SJSA1 (cell line): ENCODE measurements around the gene MEPE. TPM values are rescaled to one million over a fixed set of nuclear protein-coding genes. Genes with fewer than 3 reads are reported as not detected.
"Not testable (repeated sequence)": the region's sequence is repeated elsewhere in the genome, so short reads cannot be mapped to it uniquely, and the experiment has no call there.

Experiments used
- DNase-seq, 2 experiments: peaks; one replicate each; pipeline ENCODE4 v3.0.0-alpha.2; 2015 to 2020; ENCODE audit warnings: low spot score in 2 of 2, low read depth in 1 of 2
- H3K27ac ChIP-seq: fragments of 250-450 bp; sonication (Bioruptor Pico); 2 replicates; pipeline ENCODE4 v1.5.1; 2020; ENCODE audit warnings: mild to moderate bottlenecking, moderate library complexity
- H3K27me3 ChIP-seq: fragments of 250-450 bp; sonication (Bioruptor Pico); replicated peaks from 2 replicates; pipeline ENCODE4 v1.5.1; 2020; ENCODE audit warnings: mild to moderate bottlenecking, moderate library complexity
- H3K36me3 ChIP-seq: fragments of 250-450 bp; sonication (Bioruptor Pico); 2 replicates; pipeline ENCODE4 v1.5.1; 2020; ENCODE audit warnings: mild to moderate bottlenecking
- H3K4me1 ChIP-seq: fragments of 250-450 bp; sonication (Bioruptor Pico); replicated peaks from 2 replicates; pipeline ENCODE4 v1.6.1; 2021; ENCODE audit warnings: mild to moderate bottlenecking
- H3K4me3 ChIP-seq: fragments of 250-450 bp; sonication (Bioruptor Pico); 2 replicates; pipeline ENCODE4 v1.5.1; 2020; ENCODE audit warnings: mild to moderate bottlenecking
- H3K9me3 ChIP-seq: fragments of 250-450 bp; sonication (Bioruptor Pico); replicated peaks from 2 replicates; pipeline ENCODE4 v1.5.1; 2020; ENCODE audit warnings: mild to moderate bottlenecking
- total RNA-seq: library from RNA; depleted of rRNA; stranded (reverse); fragments of >200 nt; shearing (Covaris generic); gene quantifications from 2 replicates; pipeline ENCODE4 v1.2.3, GENCODE V29; 2014; rRNA removed

Gene MEPE
- total RNA-seq, 1 experiment from 2014 or later = 0.24 TPM

GRCh38 chr4:87880106-87880505 lies 47.3 kb downstream of the MEPE start:
- no peak for DNase-seq
- H3K9me3 ChIP-seq = no peaks in the 10 kb centered on the region
- 0 out of 2 replicates have a peak, but pooled peaks cover 4% of the 10 kb centered on the region for H3K4me1 ChIP-seq
- H3K4me3 ChIP-seq = no peak overlapping the region
- H3K27ac ChIP-seq = no peak overlapping the region
- H3K36me3 ChIP-seq = no peaks in the 10 kb centered on the region
- H3K27me3 ChIP-seq = no peaks in the 10 kb centered on the region

GRCh38 chr4:87881115-87881514 lies 48.3 kb downstream of the MEPE start:
- Histone ChIP-seq H3K9me3 (no peaks in the 10 kb centered on the region), H3K27ac (no peak overlapping the region), H3K27me3 (no peaks in the 10 kb centered on the region), H3K4me1 (0 out of 2 replicates have a peak, but pooled peaks cover 4% of the 10 kb centered on the region), H3K36me3 (no peaks in the 10 kb centered on the region), H3K4me3 (no peak overlapping the region)
- DNase-seq = no peak

DNA sequence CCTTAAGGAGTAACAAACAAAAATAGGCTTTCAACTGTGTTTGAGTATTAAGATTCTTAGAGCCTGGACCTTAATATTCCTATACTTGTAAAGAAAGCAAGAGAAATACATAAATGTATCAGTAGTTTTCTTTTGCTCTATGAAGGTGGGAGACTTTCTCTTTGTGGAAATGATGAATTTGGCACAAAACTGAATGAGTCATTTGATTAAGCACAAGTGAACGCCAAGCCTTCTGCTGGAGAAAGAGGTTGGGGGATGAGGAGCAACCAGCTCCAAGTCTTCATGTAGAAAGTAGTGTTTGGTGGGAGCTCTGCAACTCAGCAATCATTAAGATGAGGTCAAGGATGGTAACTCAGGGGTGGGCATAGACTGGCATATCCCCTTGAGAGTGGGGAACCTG lies 49.6 kb downstream of the MEPE start:
- DNase-seq = no peak
- H3K4me1 ChIP-seq = 0 out of 2 replicates have a peak, but pooled peaks cover 4% of the 10 kb centered on the region
- no peaks in the 10 kb centered on the region for H3K27me3 ChIP-seq
- no peak overlapping the region for H3K4me3 ChIP-seq
- no peaks in the 10 kb centered on the region for H3K9me3 ChIP-seq
- no peaks in the 10 kb centered on the region for H3K36me3 ChIP-seq
- no peak overlapping the region for H3K27ac ChIP-seq

DNA sequence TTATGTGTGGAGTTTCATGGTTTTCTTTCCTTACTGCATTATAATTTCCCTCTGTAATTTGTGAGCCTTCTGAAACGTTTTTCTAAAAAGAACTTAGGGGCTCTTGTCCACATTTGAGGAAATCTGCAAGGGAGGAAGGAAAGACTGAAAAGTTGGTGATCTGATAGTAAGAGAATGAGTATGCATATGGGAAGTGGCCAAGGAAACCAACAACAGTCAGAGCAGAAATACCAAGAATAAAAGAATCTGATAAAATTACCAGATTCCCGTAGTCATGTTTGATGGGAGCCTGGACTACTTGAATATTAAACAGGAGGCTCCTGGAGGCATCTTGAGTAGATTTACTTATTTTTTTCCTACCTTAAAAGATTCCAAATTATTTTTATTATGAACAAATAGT lies 50.1 kb downstream of the MEPE start:
- H3K9me3 ChIP-seq = no peaks in the 10 kb centered on the region
- DNase-seq = no peak

GRCh38 chr4:87884976-87885549 lies 52.3 kb downstream of the MEPE start:
- DNase-seq = no peak
- Histone ChIP-seq H3K36me3 (no peaks in the 10 kb centered on the region), H3K9me3 (no peaks in the 10 kb centered on the region), H3K27me3 (no peaks in the 10 kb centered on the region), H3K4me3 (no peak overlapping the region), H3K27ac (no peak overlapping the region), H3K4me1 (0 out of 2 replicates have a peak, but pooled peaks cover 4% of the 10 kb centered on the region)

More for the DNA sequence above, 50.1 kb downstream of the MEPE start:
- Histone ChIP-seq H3K4me1 (0 out of 2 replicates have a peak, but pooled peaks cover 4% of the 10 kb centered on the region), H3K27me3 (no peaks in the 10 kb centered on the region), H3K27ac (no peak overlapping the region), H3K36me3 (no peaks in the 10 kb centered on the region), H3K4me3 (no peak overlapping the region)

GRCh38 chr4:87886083-87886482 lies 53.3 kb downstream of the MEPE start:
- DNase-seq = no peak
- H3K4me3 ChIP-seq = no peak overlapping the region
- no peaks in the 10 kb centered on the region for H3K36me3 ChIP-seq
- H3K27me3 ChIP-seq = no peaks in the 10 kb centered on the region
- H3K4me1 ChIP-seq = 0 out of 2 replicates have a peak, but pooled peaks cover 4% of the 10 kb centered on the region
- H3K9me3 ChIP-seq = no peaks in the 10 kb centered on the region; the same call in 1 of the 2 replicates
- H3K27ac ChIP-seq = no peak overlapping the region

- H3K27ac ChIP-seq, H3K9me3 ChIP-seq, H3K27me3 ChIP-seq, H3K4me1 ChIP-seq, H3K4me3 ChIP-seq, H3K36me3 ChIP-seq, DNase-seq: not testable (repeated sequence)
These were observed 58.0 kb downstream of the MEPE start for GRCh38 chr4:87890753-87891152.

DNA sequence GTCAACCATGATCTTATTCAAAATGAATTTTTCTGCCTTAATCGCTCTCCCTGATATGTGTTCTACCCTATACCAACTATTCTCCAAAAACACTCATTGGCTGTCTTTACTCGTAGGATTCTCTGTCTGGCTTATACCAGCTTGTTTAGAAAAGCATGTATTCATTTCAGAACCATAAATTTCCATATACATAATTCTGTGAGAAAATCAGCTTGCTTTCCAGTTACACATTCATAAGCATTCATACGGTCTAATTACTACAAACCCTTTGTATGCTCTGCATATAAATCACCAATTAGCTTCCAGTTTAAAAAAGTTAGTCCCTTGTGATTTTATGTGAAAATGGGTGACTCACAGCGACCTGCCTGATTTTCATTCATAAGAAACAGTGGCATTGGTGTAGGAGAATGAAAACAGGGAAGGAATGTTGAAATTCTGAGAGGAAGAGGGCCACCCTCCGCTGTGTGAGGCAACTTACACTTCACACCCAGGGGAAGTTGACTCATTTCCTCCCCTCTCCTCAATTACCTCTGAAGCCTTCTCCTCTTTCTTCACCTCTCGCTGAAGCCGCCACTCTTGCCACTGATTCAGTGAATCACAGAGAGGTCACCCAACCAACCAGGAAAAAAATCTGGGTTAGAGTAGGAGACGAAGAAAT lies 63.3 kb downstream of the MEPE start:
- DNase-seq = peak; percentile 81 to 88

More for the DNA sequence above, 63.3 kb downstream of the MEPE start:
- Histone ChIP-seq H3K27ac (peak overlapping the region; percentile 69), H3K4me1 (peaks cover 24% of the 10 kb centered on the region), H3K36me3 (no peaks in the 10 kb centered on the region), H3K4me3 (no peak overlapping the region), H3K27me3 (no peaks in the 10 kb centered on the region), H3K9me3 (no peaks in the 10 kb centered on the region; the same call in 1 of the 2 replicates)

Other genes starting within 250 kb of the MEPE start
- not detected in 2 replicates for gene DSPP, start 224.4 kb upstream of the MEPE start, total RNA-seq
- gene DMP1, start 182.7 kb upstream of the MEPE start, total RNA-seq = not detected in 2 replicates
- 0.19 and 0.21 TPM in 2 replicates for gene IBSP, start 33.4 kb upstream of the MEPE start, total RNA-seq
- gene SPP1, start 142.7 kb downstream of the MEPE start, total RNA-seq = 2.7 and 3.6 TPM in 2 replicates
- gene PKD2, start 174.7 kb downstream of the MEPE start, total RNA-seq = 37.6 and 43.2 TPM in 2 replicates